Astrocyte of the cerebellum (primary cell): Measurements from ENCODE around the gene JAZF1.

Experiments used
- DNase-seq: peaks from one replicate; pipeline ENCODE4 v3.0.0-alpha.2; 2011; ENCODE audit warnings: low read depth
- H3K4me3 ChIP-seq: 2 replicates; pipeline ENCODE4 v1.5.1; 2011; ENCODE audit warnings: mild to moderate bottlenecking, low read depth, low read length, moderate library complexity
- CTCF ChIP-seq: IDR thresholded peaks from 2 replicates; pipeline ENCODE4 v1.5.1; 2012; ENCODE audit warnings: low read length, low read depth, moderate library complexity, mild to moderate bottlenecking; ENCODE audit errors: missing control alignments
- in situ Hi-C: cut with HindIII; loops from 2 replicates; pipeline ENCODE4 v1.10.0; 2017; ENCODE audit warnings: low sequenced_read_pairs

JAZF1 gene

GRCh38 chr7:27952456-27953285 is 227.9 kb downstream of the JAZF1 start:
- H3K4me3 ChIP-seq, result no peak overlapping the region
- in situ Hi-C loops, result no loop called here
- no peak for DNase-seq
- TF ChIP-seq CTCF, result no peak

- in situ Hi-C loops, result no loop called here
- no peak for DNase-seq
- H3K4me3 ChIP-seq, result no peak overlapping the region
- TF ChIP-seq CTCF, result no peak
Measured at GRCh38 chr7:27950123-27950522, 230.5 kb downstream of the JAZF1 start.

- no peak for TF ChIP-seq CTCF
- in situ Hi-C loops, result no loop called here
- no peak for DNase-seq
- H3K4me3 ChIP-seq, result no peak overlapping the region
Measured at GRCh38 chr7:27948861-27949260, 231.7 kb downstream of the JAZF1 start.

GRCh38 chr7:27947586-27948278 is 232.9 kb downstream of the JAZF1 start:
- TF ChIP-seq CTCF, result no peak
- DNase-seq, result no peak
- in situ Hi-C loops, result no loop called here
- no peak overlapping the region for H3K4me3 ChIP-seq

- in situ Hi-C loops, result no loop called here
- no peak for TF ChIP-seq CTCF
- H3K4me3 ChIP-seq, result no peak overlapping the region
- no peak for DNase-seq
Measured at GRCh38 chr7:27946351-27946750, 234.2 kb downstream of the JAZF1 start.

- H3K4me3 ChIP-seq, result no peak overlapping the region
- no peak for TF ChIP-seq CTCF
- in situ Hi-C loops, result no loop called here
- DNase-seq, result no peak
Measured at GRCh38 chr7:27945058-27945795, 235.4 kb downstream of the JAZF1 start.
